GM19193 (cell line): ENCODE measurements around the gene CARD8.

Source experiments
- POLR2A ChIP-seq: IDR thresholded peaks from 4 replicates; pipeline ENCODE4 v1.6.1; 2011; ENCODE audit not compliant: insufficient read depth, insufficient read length; ENCODE audit errors: extremely low read depth

The CARD8 gene

GRCh38 chr19:48255376-48256303 is at the start of gene CARD8:
Gene CARD8, minus strand, starts transcription at chr19:48255912. Its CDS starts 14,892 bp downstream, at chr19:48241020.
- TF ChIP-seq POLR2A: peak; percentile 81

- no peak for TF ChIP-seq POLR2A
Observed at GRCh38 chr19:48303866-48304265, 48.2 kb upstream of the CARD8 start.

- TF ChIP-seq POLR2A: no peak
Observed at GRCh38 chr19:48303367-48303766, 47.7 kb upstream of the CARD8 start.

DNA sequence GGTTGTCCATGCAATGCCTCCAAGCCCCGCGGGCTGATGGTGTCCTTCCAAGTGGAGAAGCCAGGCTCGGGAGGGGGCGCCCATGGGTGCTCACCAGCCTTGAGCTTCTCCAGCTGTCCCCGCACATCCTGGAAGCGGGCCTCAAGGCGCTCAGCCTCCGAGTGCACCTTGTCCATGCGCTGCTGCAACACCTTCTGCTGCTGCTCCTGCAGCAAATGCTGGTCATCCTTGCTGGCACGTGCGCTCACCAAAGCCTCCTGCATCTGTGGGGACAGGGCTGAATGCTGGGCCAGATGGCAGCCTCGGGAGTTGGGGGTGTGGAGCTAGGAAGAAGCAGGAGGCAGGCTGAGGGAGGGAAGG is 46.9 kb upstream of the CARD8 start:
- no peak for TF ChIP-seq POLR2A

GRCh38 chr19:48301886-48302599 is 46.3 kb upstream of the CARD8 start:
- TF ChIP-seq POLR2A: no peak

DNA sequence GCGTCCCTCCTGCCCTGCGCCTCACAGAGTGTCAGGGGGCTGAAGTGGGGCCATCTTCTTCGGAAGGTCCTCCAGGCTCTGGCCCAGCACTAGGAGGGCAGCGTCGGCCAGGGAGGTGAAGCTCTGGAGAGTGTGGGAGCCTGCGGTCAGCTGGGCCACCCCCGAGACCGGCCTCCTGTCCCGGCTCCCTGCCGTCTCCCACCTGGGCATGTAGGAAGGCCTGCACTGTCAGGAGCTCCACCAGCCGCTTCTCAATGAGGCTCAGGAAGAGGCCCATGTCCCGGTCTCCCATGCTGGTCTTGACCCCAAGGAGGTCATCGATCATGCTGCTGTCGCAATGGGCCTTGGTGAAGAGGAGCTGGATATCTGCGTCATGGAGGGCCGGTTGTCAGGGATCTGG is 42.3 kb upstream of the CARD8 start:
- no peak for TF ChIP-seq POLR2A

DNA sequence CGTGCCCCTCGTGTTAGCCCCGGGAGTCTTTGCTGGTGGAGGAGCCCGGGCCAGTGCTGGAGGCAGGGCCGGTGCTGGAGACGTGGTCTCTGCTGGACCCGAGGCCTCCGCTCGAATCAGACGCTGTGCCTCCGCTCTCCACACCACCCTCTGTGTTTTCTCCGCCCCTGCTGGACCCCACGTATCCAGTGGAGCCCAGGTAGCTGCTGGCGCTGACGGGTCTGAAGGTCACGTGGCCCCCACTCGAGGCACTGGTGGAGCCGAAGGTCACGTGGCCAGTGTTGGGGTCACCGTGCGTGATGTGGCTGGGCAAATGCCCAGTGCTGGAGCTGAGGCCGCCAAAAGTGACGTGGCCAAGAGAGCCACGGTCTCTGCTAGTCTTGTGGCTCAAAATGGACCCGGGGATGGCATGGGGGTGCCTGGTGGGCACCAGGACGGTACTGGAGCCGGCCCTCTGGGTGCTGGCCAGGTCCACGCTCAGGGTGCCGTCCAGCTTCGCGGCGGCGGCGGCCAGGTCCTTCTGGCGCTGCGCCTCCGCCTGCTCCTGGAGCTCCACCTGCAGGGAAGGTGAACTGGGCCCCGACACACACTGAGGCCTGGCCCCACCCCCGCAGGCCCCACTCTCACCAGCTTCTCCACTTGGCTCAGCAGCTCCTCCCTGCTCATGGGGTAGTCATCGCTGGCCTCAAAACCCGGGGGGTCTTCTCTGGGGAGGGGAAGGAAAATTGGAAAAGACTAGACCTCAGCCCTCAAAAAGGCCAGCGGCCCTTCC is 41.4 kb upstream of the CARD8 start:
- TF ChIP-seq POLR2A: no peak

GRCh38 chr19:48295458-48295857 is 39.7 kb upstream of the CARD8 start:
- no peak for TF ChIP-seq POLR2A

DNA sequence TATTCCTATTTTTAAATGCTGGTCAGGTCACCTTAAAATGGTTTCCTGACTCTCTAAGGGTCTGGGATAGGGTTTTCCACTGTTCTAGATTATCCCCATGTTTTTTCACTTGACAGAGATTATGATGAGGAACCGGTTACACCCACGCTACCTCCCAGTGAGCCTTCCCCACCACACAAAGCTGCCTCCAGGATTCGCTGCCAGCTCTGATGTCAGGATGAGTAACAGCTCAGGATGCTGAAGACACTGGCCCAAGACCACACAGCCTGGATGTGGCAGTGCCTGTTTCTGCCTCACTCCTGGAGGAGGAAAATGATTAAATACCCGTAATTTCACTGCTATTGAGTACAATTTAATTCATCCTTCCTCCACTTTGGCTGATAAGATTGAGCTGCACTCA is 37.1 kb upstream of the CARD8 start:
- no peak for TF ChIP-seq POLR2A

- no peak for TF ChIP-seq POLR2A
Observed at GRCh38 chr19:48290771-48291488, 35.2 kb upstream of the CARD8 start.

DNA sequence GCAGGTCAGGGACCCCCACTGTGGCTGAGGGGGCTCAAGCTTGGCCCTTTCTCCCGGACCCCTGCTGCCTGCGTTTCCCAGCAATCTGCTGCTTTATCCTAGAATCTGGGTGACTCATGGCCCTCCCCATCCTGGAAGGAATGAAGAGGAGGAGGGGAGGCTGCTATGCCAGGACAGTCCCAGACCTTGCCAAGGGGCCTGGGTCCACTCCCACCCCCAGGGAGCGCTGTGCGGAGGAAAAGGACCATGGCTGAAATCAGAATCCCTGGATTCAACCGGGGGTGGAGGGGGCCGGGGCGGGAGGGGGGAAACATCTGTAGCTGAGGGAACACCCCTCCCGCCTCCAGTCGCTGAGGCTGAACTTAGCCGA is 34.7 kb upstream of the CARD8 start:
- no peak for TF ChIP-seq POLR2A

DNA sequence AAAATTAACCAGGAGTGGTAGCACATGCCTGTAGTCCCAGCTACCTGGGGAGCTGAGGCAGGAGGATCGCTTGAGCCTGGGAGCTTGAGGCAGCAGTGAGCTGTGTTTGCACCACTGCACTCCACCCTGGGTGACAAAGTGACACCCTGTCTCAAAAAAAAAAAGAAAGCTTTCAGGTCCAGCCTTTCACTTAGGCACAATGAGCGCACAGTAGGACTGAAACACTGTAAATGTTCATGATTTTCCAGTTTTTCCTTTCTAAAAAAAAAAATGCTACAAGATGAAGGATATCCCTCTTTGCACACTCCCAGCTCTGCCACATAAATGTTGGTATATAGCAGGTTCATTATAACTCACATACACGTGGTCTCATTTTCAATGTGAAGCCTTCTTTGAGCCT is 32.0 kb upstream of the CARD8 start:
- no peak for TF ChIP-seq POLR2A

GRCh38 chr19:48284896-48285295 is 29.2 kb upstream of the CARD8 start:
- no peak for TF ChIP-seq POLR2A

DNA sequence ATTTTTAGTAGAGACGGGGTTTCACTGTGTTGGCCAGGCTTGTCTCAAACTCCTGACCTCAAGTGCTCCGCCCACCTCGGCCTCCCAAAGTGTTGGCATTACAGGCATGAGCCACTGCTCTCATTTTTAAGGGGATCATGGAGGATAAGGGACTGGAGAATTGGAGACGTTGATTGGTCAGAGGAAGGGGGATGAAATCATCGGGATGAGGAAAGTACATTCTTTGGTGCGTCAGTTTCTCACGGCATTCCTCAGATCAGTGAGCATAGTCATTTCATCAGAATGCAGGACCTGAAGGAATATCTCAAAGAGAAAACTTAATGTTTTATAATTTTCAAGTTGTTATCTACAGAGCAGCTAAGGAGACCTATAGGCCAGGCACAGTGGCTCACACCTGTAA is 28.2 kb upstream of the CARD8 start:
- no peak for TF ChIP-seq POLR2A

DNA sequence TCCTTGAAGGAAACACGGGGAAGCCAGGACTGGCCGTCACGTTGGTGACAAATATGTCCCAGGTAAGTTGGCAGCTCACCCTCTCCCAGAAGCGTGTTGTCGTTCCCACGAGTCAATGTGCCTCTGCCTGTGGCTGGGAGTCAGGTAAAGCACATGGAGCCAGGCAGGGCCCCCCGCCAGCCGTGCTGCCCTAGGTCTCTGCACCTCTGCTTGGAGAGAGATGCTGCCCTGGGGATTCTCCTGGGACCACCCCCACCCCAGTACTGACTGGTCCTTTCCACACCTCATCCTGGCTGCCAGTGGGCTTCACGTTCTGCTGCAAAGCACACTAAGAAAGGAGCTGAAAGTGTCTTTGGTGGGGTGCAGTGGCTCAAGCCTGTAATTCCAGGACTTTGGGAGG is 24.0 kb upstream of the CARD8 start:
- TF ChIP-seq POLR2A: no peak
